HG02678 (cell line): ENCODE results near the gene BDH1.
"Not testable (repeated sequence)": the region's sequence is repeated elsewhere in the genome, so short reads cannot be mapped to it uniquely, and the experiment has no call there.

Source experiments
- ATAC-seq: cut with Tn5 transposase; IDR thresholded peaks from one replicate; pipeline ENCODE4 v1.9.1; 2021; ENCODE audit warnings: mild to moderate bottlenecking, moderate library complexity; ENCODE audit not compliant: unreplicated experiment

The BDH1 gene

GRCh38 chr3:197521277-197522182 is 34.2 kb downstream of the BDH1 start:
- no peak for ATAC-seq

GRCh38 chr3:197520311-197521276 is 35.2 kb downstream of the BDH1 start:
- no peak for ATAC-seq

- ATAC-seq: no peak
These were observed 36.0 kb downstream of the BDH1 start for GRCh38 chr3:197519801-197520211.

GRCh38 chr3:197518881-197519421 is 36.8 kb downstream of the BDH1 start:
- ATAC-seq: no peak

GRCh38 chr3:197517922-197518683 is 37.7 kb downstream of the BDH1 start:
- not testable (repeated sequence) for ATAC-seq

GRCh38 chr3:197516890-197517606 is 38.7 kb downstream of the BDH1 start:
- not testable (repeated sequence) for ATAC-seq

GRCh38 chr3:197516517-197516889 is 39.3 kb downstream of the BDH1 start:
- ATAC-seq: no peak

GRCh38 chr3:197514786-197515355 is 40.9 kb downstream of the BDH1 start:
- no peak for ATAC-seq

GRCh38 chr3:197513953-197514785 is 41.6 kb downstream of the BDH1 start:
- ATAC-seq: no peak

GRCh38 chr3:197512691-197513571 is 42.8 kb downstream of the BDH1 start:
- ATAC-seq: no peak

- ATAC-seq: no peak
These were observed 43.7 kb downstream of the BDH1 start for GRCh38 chr3:197511853-197512635.

GRCh38 chr3:197511130-197511529 is 44.6 kb downstream of the BDH1 start:
- ATAC-seq: no peak

- no peak for ATAC-seq
These were observed 45.1 kb downstream of the BDH1 start for GRCh38 chr3:197510642-197511018.

- no peak for ATAC-seq
These were observed 46.6 kb downstream of the BDH1 start for GRCh38 chr3:197508924-197509775.

- no peak for ATAC-seq
These were observed 47.3 kb downstream of the BDH1 start for GRCh38 chr3:197508461-197508860.

- ATAC-seq: no peak
These were observed 47.7 kb downstream of the BDH1 start for GRCh38 chr3:197508051-197508451.
